Peyer's patch (tissue), 4 donors: Measurements from ENCODE around the gene DOCK7. TPM values are rescaled to one million over a fixed set of nuclear protein-coding genes. Genes with fewer than 3 reads are reported as not detected.
"Not testable (repeated sequence)": the region's sequence is repeated elsewhere in the genome, so short reads cannot be mapped to it uniquely, and the experiment has no call there.

Experiments
- DNase-seq, 3 donors: peaks; one replicate each; pipeline ENCODE4 v3.0.0-alpha.2; 2017 to 2019
- H3K27ac ChIP-seq, 4 donors: fragments of 200-600 bp; sonication (generic); one replicate each; pipeline ENCODE4 v1.5.1; 2016 to 2019
- H3K27me3 ChIP-seq, 2 donors: fragments of 200-600 bp; sonication (generic); one replicate each; pipeline ENCODE4 v1.5.1; 2019
- H3K36me3 ChIP-seq, 3 donors: fragments of 200-600 bp; sonication (generic); one replicate each; pipeline ENCODE4 v1.5.1; 2016 to 2019
- H3K4me1 ChIP-seq, 4 donors: fragments of 200-600 bp; sonication (generic); one replicate each; pipeline ENCODE4 v1.5.1; 2016 to 2019
- H3K4me3 ChIP-seq, 4 donors: fragments of 200-600 bp; sonication (generic); 1 replicate in 3 of 4; 2 replicates in 1 of 4; pipeline ENCODE4 v1.5.1; 2016 to 2019; ENCODE audit warnings: mild to moderate bottlenecking in 1 of 4
- H3K9me3 ChIP-seq, 4 donors: fragments of 200-600 bp; sonication (generic); one replicate each; pipeline ENCODE4 v1.5.1; 2016 to 2019; ENCODE audit warnings: mild to moderate bottlenecking in 1 of 4
- POLR2A ChIP-seq, 2 donors: fragments of 450-650 bp; IDR thresholded peaks; one replicate each; pipeline ENCODE4 v1.5.1; 2017; ENCODE audit warnings: antibody characterized with exemption in 2 of 2, mild to moderate bottlenecking in 2 of 2, moderate library complexity in 2 of 2
- total RNA-seq, 4 donors: library from RNA; depleted of rRNA; stranded (reverse); fragments of >200 nt; gene quantifications; one replicate each; pipeline ENCODE4 v1.1.0, GENCODE V29; 2016
- TF ChIP-seq, protein P1 (sequence below), 6 experiments: fragments of 450-650 bp in 4 of 6; fragments of 200-600 bp in 2 of 6; sonication (generic) in 1 of 6; IDR thresholded peaks; one replicate each; pipeline ENCODE4 v1.5.1; 2017 to 2019; ENCODE audit warnings: antibody characterized with exemption in 6 of 6, mild to moderate bottlenecking in 3 of 6, moderate library complexity in 1 of 6

Gene DOCK7
- total RNA-seq, 4 donors from 2014 or later = 33.4 to 52.0 (median 46.8) TPM

DNA sequence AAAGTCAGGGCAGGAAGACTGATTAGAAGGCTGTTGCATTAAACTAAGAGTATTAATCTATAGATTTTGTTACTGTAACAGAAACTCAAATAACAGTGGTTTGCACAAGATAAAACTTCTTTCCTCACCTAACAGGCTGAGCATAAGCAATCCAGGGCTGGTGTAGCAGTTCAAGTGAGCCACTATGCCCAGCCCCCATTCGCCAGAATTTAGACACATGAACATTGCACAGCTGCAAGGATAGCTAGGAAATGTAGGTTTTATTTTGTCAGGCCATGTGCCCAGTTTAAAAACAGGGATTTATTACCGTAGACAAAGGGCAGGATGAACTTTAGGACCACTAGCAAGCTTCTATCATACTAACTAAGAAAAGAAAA is 19.5 kb upstream of the DOCK7 start:
- Histone ChIP-seq H3K27ac (no peak overlapping the region), H3K4me3 (no peak overlapping the region), H3K4me1 (peaks cover 0 to 4% (median 0%) of the 10 kb centered on the region in 4 donors), H3K9me3 (no peaks in the 10 kb centered on the region), H3K36me3 (no peaks in the 10 kb centered on the region), H3K27me3 (no peaks in the 10 kb centered on the region)
- no peak for DNase-seq
- TF ChIP-seq, protein P1, sequence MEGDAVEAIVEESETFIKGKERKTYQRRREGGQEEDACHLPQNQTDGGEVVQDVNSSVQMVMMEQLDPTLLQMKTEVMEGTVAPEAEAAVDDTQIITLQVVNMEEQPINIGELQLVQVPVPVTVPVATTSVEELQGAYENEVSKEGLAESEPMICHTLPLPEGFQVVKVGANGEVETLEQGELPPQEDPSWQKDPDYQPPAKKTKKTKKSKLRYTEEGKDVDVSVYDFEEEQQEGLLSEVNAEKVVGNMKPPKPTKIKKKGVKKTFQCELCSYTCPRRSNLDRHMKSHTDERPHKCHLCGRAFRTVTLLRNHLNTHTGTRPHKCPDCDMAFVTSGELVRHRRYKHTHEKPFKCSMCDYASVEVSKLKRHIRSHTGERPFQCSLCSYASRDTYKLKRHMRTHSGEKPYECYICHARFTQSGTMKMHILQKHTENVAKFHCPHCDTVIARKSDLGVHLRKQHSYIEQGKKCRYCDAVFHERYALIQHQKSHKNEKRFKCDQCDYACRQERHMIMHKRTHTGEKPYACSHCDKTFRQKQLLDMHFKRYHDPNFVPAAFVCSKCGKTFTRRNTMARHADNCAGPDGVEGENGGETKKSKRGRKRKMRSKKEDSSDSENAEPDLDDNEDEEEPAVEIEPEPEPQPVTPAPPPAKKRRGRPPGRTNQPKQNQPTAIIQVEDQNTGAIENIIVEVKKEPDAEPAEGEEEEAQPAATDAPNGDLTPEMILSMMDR (IDR thresholded peaks at IDR 0.05) = no peak
- TF ChIP-seq POLR2A (IDR thresholded peaks at IDR 0.05) = no peak

DNA sequence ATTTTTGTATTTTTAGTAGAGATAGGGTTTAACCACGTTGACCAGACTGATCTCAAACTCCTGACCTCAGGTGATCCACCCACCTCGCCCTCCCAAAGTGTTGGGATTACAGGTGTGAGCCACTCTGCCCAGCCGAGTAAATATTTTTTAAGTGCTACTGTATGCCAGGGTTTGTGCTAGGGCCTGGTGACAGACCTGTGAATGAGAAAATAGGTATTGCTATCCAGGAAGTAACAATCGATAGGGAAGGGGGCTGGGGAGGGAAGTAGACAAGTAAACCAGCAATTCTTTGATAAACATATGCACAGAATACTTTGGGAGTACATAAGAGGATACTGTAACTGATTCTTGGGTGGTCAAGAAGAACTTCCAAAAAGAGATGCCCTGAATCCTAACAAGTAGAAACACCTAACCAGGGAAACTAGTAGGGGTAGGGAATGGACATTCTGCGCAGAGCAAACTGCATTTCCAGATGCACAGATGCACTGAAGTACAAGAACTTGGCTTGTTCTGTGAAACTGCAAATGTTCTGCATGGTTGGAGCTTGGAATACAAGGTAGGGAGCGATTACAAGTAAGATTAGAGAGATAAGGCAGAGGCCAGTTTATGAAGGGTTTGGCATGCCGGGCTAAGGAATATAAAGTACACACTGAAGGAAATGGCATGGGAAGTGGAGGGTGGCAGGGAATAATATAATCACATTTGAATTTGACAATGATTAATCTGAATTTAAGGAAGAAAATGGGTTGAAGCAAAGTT is 19.0 kb upstream of the DOCK7 start:
- Histone ChIP-seq H3K36me3 (no peaks in the 10 kb centered on the region), H3K27ac (no peak overlapping the region), H3K9me3 (no peaks in the 10 kb centered on the region), H3K4me3 (no peak overlapping the region), H3K27me3 (no peaks in the 10 kb centered on the region), H3K4me1 (peaks cover 0 to 4% (median 0%) of the 10 kb centered on the region in 4 donors)
- no peak for TF ChIP-seq POLR2A (IDR thresholded peaks at IDR 0.05)
- TF ChIP-seq, protein P1 (IDR thresholded peaks at IDR 0.05) = no peak
- no peak for DNase-seq

DNA sequence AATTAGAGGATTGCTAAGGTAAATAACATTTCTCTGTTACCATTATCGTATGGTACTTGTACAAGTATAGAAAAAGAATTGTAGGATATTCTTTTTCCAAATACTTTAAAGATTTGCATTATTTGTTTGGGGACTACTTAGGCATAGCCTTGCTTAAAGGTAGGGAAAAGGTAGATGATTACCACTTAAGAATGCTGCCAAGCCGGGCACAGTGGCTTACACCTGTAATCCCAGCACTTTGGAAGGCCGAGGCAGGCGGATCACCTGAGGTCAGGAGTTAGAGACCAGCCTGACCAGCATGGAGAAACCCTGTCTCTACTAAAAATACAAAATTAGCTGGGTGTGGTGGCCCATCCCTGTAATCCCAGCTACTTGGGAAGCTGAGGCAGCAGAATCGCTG is 10.0 kb upstream of the DOCK7 start:
- not testable (repeated sequence) for H3K36me3 ChIP-seq, H3K9me3 ChIP-seq, H3K4me1 ChIP-seq, H3K27ac ChIP-seq, H3K4me3 ChIP-seq, H3K27me3 ChIP-seq, DNase-seq

DNA sequence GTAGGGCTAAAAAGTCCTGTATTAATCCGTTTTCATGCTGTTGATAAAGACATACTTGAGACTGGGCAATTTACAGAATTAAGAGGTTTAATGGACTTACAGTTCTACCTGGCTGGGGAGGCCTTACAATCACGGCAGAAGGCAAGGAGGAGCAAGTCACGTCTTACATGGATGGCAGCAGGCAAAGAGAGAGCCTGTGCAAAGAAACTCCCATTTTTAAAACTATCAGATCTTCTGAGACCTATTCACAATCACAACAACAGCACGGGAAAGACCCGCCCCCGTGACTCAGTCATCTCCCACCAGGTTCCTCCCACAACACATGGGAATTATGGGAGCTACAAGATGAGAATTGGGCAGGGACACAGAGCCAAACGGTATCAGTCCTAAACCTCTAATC is 6.3 kb upstream of the DOCK7 start:
- H3K9me3 ChIP-seq = not testable (repeated sequence)
- H3K4me1 ChIP-seq = peaks cover 0 to 17% (median 0%) of the 10 kb centered on the region in 4 donors

DNA sequence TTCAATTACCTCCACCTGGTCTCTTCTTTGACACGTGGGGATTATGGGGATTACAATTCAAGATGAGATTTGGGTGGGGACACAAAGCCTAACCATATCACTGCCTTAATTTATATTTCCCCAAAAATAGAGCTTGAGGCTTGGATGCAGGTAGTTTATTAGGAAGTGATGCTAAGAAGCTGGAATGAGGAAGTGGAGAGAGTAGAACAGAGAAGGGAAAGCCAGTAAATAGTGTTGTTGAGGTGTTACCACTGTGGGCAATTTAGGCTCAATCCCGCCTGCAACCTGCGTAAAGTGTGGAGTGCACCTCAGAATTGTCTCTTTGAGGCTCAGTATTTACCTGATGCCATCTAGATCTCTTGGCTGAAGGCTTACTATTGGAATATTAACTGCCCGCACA is 4.9 kb upstream of the DOCK7 start:
- H3K9me3 ChIP-seq = no peaks in the 10 kb centered on the region
- H3K27ac ChIP-seq = no peak overlapping the region
- TF ChIP-seq POLR2A (IDR thresholded peaks at IDR 0.05) = no peak
- TF ChIP-seq, protein P1 (IDR thresholded peaks at IDR 0.05) = no peak
- peaks cover 0 to 21% (median 0%) of the 10 kb centered on the region in 4 donors for H3K4me1 ChIP-seq
- H3K4me3 ChIP-seq = no peak overlapping the region
- no peaks in the 10 kb centered on the region for H3K27me3 ChIP-seq
- no peaks in the 10 kb centered on the region for H3K36me3 ChIP-seq
- no peak for DNase-seq

More for the DNA sequence above, 6.3 kb upstream of the DOCK7 start:
- not testable (repeated sequence) for H3K4me3 ChIP-seq, H3K27me3 ChIP-seq, DNase-seq, H3K27ac ChIP-seq, H3K36me3 ChIP-seq

DNA sequence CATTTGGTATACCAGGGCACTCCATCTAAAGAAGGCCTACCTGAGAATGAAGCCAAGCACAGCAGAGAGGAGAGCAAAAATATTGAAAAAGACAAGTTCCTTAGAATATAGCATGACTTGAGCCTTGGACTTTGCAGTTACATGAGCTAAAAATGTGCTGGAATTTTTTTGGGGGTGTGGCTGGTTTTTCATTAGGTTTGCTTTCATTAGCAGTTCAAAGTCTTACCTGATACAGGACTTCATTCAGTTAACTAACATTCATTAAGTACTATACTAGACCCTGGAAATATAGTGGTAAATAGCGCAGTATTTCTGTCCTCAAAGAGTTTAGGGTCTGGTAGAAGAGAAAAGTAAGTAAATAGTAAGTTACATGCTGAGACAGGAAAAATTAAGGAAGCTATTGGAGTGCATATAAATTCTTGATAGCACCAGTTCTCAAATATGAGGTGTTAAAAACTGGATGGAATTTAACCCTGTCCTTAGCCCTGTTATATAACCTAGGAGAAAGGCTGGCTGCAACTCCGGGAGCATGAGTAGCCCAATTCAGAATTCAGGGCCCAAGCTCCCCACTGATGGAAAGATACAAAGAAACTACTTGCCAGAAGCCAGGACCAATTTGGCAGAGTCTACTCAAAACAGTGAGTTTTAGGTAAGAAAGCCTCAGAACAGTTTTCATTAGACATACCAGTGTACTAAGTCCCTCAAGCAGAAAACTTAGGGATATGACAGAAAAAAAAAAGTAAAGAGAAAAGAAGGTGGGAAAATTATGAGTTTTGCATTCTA is 3.1 kb upstream of the DOCK7 start:
- no peaks in the 10 kb centered on the region for H3K9me3 ChIP-seq
- peaks cover 0 to 28% (median 0%) of the 10 kb centered on the region in 4 donors for H3K4me1 ChIP-seq
- TF ChIP-seq, protein P1 (IDR thresholded peaks at IDR 0.05) = no peak
- TF ChIP-seq POLR2A (IDR thresholded peaks at IDR 0.05) = no peak
- H3K27ac ChIP-seq = peak overlapping the region in 3 of 4 donors; percentile 50 to 88 (median 87)
- no peak overlapping the region for H3K4me3 ChIP-seq
- H3K27me3 ChIP-seq = no peaks in the 10 kb centered on the region
- H3K36me3 ChIP-seq = no peaks in the 10 kb centered on the region
- DNase-seq = no peak
